ENCODE results near the gene CBFB.

DNA sequence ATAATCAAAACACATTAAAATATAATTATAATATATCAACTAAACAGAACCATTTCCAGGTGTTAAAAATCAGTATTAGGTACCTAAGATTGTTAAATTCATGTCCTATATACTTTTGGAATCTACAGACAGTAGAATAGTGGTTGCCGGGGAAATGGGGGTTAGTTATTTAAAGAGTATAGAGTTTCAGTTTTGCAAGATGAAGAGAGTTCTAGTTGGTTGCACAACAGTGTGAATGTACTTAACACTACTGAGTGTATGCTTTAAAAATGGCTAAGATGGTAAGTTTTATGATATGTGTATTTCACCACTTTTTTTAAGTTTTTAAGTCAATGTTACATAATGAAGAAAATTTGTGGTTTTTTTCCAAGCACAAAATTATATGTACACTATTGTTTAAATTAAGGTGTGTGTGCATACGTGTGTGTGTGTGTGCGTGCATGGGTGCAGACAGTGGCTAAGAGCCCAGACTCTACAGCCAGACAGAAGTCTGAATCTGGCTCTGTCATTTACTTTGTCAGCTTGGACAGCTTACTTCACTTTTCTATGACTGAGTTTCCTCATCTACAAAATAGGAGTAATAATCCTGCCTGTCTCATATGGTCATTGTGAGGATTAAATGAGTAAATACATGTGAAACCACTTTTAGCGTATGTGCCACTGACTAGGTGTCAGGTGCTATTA, 55.5 kb downstream of the CBFB start:
- no peak for TF ChIP-seq POLR2AphosphoS5 (IDR thresholded peaks at IDR 0.05; ENCODE audit: low read depth)
- TF ChIP-seq, protein P1, sequence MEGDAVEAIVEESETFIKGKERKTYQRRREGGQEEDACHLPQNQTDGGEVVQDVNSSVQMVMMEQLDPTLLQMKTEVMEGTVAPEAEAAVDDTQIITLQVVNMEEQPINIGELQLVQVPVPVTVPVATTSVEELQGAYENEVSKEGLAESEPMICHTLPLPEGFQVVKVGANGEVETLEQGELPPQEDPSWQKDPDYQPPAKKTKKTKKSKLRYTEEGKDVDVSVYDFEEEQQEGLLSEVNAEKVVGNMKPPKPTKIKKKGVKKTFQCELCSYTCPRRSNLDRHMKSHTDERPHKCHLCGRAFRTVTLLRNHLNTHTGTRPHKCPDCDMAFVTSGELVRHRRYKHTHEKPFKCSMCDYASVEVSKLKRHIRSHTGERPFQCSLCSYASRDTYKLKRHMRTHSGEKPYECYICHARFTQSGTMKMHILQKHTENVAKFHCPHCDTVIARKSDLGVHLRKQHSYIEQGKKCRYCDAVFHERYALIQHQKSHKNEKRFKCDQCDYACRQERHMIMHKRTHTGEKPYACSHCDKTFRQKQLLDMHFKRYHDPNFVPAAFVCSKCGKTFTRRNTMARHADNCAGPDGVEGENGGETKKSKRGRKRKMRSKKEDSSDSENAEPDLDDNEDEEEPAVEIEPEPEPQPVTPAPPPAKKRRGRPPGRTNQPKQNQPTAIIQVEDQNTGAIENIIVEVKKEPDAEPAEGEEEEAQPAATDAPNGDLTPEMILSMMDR (conservative IDR thresholded peaks at IDR 0.05; ENCODE audit: low read depth in 2 of 2), result no peak
- no peak for TF ChIP-seq EZH2 (IDR thresholded peaks at IDR 0.05; ENCODE audit: low read depth, unreplicated experiment)
- no peak for TF ChIP-seq EZH2phosphoT487 (IDR thresholded peaks at IDR 0.05; ENCODE audit: unreplicated experiment)
- TF ChIP-seq CREB1 (CRISPR knock-in tag; IDR thresholded peaks at IDR 0.05; ENCODE audit: low read depth), result no peak
- TF ChIP-seq, protein P2, sequence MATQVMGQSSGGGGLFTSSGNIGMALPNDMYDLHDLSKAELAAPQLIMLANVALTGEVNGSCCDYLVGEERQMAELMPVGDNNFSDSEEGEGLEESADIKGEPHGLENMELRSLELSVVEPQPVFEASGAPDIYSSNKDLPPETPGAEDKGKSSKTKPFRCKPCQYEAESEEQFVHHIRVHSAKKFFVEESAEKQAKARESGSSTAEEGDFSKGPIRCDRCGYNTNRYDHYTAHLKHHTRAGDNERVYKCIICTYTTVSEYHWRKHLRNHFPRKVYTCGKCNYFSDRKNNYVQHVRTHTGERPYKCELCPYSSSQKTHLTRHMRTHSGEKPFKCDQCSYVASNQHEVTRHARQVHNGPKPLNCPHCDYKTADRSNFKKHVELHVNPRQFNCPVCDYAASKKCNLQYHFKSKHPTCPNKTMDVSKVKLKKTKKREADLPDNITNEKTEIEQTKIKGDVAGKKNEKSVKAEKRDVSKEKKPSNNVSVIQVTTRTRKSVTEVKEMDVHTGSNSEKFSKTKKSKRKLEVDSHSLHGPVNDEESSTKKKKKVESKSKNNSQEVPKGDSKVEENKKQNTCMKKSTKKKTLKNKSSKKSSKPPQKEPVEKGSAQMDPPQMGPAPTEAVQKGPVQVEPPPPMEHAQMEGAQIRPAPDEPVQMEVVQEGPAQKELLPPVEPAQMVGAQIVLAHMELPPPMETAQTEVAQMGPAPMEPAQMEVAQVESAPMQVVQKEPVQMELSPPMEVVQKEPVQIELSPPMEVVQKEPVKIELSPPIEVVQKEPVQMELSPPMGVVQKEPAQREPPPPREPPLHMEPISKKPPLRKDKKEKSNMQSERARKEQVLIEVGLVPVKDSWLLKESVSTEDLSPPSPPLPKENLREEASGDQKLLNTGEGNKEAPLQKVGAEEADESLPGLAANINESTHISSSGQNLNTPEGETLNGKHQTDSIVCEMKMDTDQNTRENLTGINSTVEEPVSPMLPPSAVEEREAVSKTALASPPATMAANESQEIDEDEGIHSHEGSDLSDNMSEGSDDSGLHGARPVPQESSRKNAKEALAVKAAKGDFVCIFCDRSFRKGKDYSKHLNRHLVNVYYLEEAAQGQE (IDR thresholded peaks at IDR 0.05; ENCODE audit: unreplicated experiment), result no peak
- TF ChIP-seq NANOG (IDR thresholded peaks at IDR 0.05; ENCODE audit: borderline replicate concordance), result no peak
- no peak for TF ChIP-seq STAT1 (IDR thresholded peaks at IDR 0.05; ENCODE audit: unreplicated experiment)
- TF ChIP-seq ZNF331 (CRISPR knock-in tag; IDR thresholded peaks at IDR 0.05; ENCODE audit: low read depth), result no peak

All from GM23338 (cell line).